CD4-positive, alpha-beta memory T cell (primary cell): ENCODE results near the gene SEMA4D. TPM values are rescaled to one million over a fixed set of nuclear protein-coding genes. Genes with fewer than 3 reads are reported as not detected.

Source experiments
- CTCF ChIA-PET: fragments of 350-600 bp; sonication (Branson Sonifier 250); formaldehyde crosslinking; loops from one replicate; lab custom pipeline; 2021; ENCODE audit warnings: inconsistent platforms; ENCODE audit not compliant: partially characterized antibody; lab: Charles Lee
- POLR2A ChIA-PET: fragments of 350-600 bp; sonication (Branson Sonifier 250); formaldehyde crosslinking; loops from one replicate; lab custom pipeline; 2021; ENCODE audit not compliant: partially characterized antibody; lab: Charles Lee
- DNase-seq, 5 donors: peaks; one replicate each; pipeline versions ENCODE4 v3.0.0 to v3.0.0-alpha.2; 2020 to 2022; ENCODE audit warnings: mixed read lengths in 1 of 5
- H3K27ac ChIP-seq: one replicate; pipeline ENCODE4 v1.7.0; 2013; ENCODE audit warnings: low read depth, low read length
- H3K27me3 ChIP-seq: 2 replicates; pipeline ENCODE4 v1.7.0; 2013; ENCODE audit warnings: mild to moderate bottlenecking, low read length, moderate library complexity; ENCODE audit not compliant: insufficient read depth
- H3K36me3 ChIP-seq: 2 replicates; pipeline ENCODE4 v1.7.0; 2013; ENCODE audit warnings: mild to moderate bottlenecking, low read length, moderate library complexity; ENCODE audit not compliant: insufficient read depth
- H3K4me1 ChIP-seq: 2 replicates; pipeline ENCODE4 v1.7.0; 2013; ENCODE audit warnings: mild to moderate bottlenecking, low read length, moderate library complexity; ENCODE audit not compliant: insufficient read depth
- H3K4me3 ChIP-seq, 2 donors: one replicate each; pipeline ENCODE4 v1.7.0; 2013; ENCODE audit warnings: low read length in 2 of 2, mild to moderate bottlenecking in 1 of 2
- H3K9me3 ChIP-seq, 2 donors: one replicate each; pipeline ENCODE4 v1.7.0; 2013; ENCODE audit warnings: low read length in 2 of 2, control low read depth in 1 of 2; ENCODE audit not compliant: control insufficient read depth in 1 of 2
- H3K27ac Mint-ChIP-seq, 7 donors: one replicate each; pipeline ENCODE4 v1.8.0; 2020 to 2021; ENCODE audit warnings: mixed read lengths in 7 of 7, mild to moderate bottlenecking in 6 of 7, inconsistent platforms in 3 of 7, moderate library complexity in 3 of 7
- H3K27me3 Mint-ChIP-seq, 2 donors: one replicate each; pipeline ENCODE4 v1.8.0; 2020 to 2021; ENCODE audit warnings: mixed read lengths in 2 of 2
- H3K36me3 Mint-ChIP-seq, 2 donors: one replicate each; pipeline ENCODE4 v1.8.0; 2020 to 2021; ENCODE audit warnings: mixed read lengths in 2 of 2, inconsistent platforms in 1 of 2, mild to moderate bottlenecking in 1 of 2
- H3K4me1 Mint-ChIP-seq, 4 donors: one replicate each; pipeline ENCODE4 v1.8.0; 2020 to 2021; ENCODE audit warnings: mixed read lengths in 4 of 4, mild to moderate bottlenecking in 1 of 4
- H3K4me3 Mint-ChIP-seq, 8 donors: one replicate each; pipeline ENCODE4 v1.8.0; 2020 to 2021; ENCODE audit warnings: mixed read lengths in 8 of 8, mild to moderate bottlenecking in 7 of 8, moderate library complexity in 6 of 8, inconsistent platforms in 3 of 8
- H3K9me3 Mint-ChIP-seq, 8 donors: one replicate each; pipeline ENCODE4 v1.8.0; 2020 to 2021; ENCODE audit warnings: mixed read lengths in 8 of 8, mild to moderate bottlenecking in 5 of 8, inconsistent platforms in 3 of 8, moderate library complexity in 1 of 8
- intact Hi-C: fragments of 100-400 bp; cut with micrococcal nuclease; formaldehyde crosslinking; loops from one replicate; pipeline ENCODE4 v1.15.1; 2023
- polyA plus RNA-seq, 2 donors: library from polyadenylated mRNA; unstranded; fragments of 300-500 nt; fragmentation: Illumina TruSeq; gene quantifications; one replicate each; pipeline ENCODE4 v1.2.3, GENCODE V29; 2021
- total RNA-seq, 2 experiments: library from RNA; stranded (reverse); gene quantifications; one replicate each; pipeline ENCODE4 v1.2.3, GENCODE V29; 2021

The SEMA4D gene
- total and polyA plus RNA-seq, 4 experiments from 2014 or later, result 49.5 to 410 (median 280) TPM

DNA sequence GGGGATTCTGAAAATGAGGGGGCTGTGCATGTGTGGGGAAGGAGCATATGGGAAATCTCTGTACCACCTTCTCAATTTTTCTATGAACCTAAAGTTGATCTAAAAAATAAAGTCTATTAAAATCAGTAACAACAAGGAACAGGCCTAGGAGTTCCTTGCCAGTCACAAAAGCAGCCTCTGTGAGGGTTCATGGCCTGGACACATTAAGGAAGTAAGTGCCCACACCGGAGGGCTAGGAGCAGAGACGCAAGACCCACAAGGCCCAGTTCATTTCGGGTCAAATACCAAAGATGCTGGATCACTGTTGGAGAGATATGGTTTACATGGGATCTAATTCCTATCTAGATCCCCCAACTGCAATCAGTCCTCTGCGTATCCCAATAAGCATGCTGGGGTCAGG, 88.4 kb downstream of the SEMA4D start:
- peaks cover 31% of the 10 kb centered on the region for H3K36me3 ChIP-seq
- Mint-ChIP-seq H3K27me3 (no peaks in the 10 kb centered on the region), H3K4me1 (peaks cover 71 to 91% (median 80%) of the 10 kb centered on the region in 4 donors), H3K36me3 (peaks cover 35 to 75% of the 10 kb centered on the region in 2 donors), H3K27ac (peak overlapping the region; percentile 86 to 95 (median 89)), H3K9me3 (peaks cover 0 to 4% (median 0%) of the 10 kb centered on the region in 8 donors), H3K4me3 (peak overlapping the region; percentile 73 to 84 (median 81))
- H3K27me3 ChIP-seq, result no peaks in the 10 kb centered on the region
- CTCF ChIA-PET, result interaction anchor here (0.9 to 6.6 kb wide), 6 partner anchors 9 to 141 kb away, joined by 3 to 85 read pairs (median 6); no protein-coding TSS in a partner anchor
- POLR2A ChIA-PET, result interaction anchor here (0.8 to 4.7 kb wide), 23 partner anchors 10 to 141 kb away, joined by 3 to 65 read pairs (median 5); no protein-coding TSS in a partner anchor
- intact Hi-C loops, result loop anchor here (1.0 to 2.0 kb wide), 2 partner anchors 9 to 13 kb away; no protein-coding TSS in a partner anchor
- no peak overlapping the region for H3K4me3 ChIP-seq
- peaks cover 92% of the 10 kb centered on the region for H3K4me1 ChIP-seq
- DNase-seq, result no peak
- peak overlapping the region; percentile 53 for H3K27ac ChIP-seq
- no peaks in the 10 kb centered on the region for H3K9me3 ChIP-seq

DNA sequence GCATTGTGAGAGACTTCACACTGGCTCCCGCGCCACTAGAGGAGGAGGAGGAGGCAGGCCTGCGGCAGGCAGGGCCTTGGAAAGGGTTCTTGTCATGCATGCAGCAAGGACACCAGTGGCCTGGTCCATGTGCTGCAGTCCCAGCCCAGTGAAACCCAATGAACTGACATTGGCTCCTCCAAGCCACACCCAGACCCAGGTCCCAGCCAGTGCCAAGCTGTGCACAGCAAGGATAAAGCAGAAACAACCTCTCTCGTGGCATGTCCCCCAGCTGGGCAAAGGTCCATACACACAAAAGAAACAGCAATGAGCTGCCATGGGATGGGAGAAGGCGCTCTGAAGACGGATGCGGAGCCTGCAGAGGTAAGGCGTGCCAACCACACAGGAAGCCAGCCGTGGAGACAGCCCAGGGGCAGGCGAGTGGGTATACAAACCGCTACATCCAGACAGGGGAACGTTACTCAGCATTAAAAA, 89.2 kb downstream of the SEMA4D start:
- H3K27me3 Mint-ChIP-seq, result no peaks in the 10 kb centered on the region
- Histone ChIP-seq H3K9me3 (no peaks in the 10 kb centered on the region), H3K27me3 (no peaks in the 10 kb centered on the region), H3K4me3 (peak overlapping the region; percentile 36 to 42), H3K36me3 (peaks cover 30% of the 10 kb centered on the region), H3K4me1 (peaks cover 84% of the 10 kb centered on the region), H3K27ac (peak overlapping the region; percentile 53)
- H3K36me3 Mint-ChIP-seq, result peaks cover 38 to 75% of the 10 kb centered on the region in 2 donors
- ChIA-PET CTCF (interaction anchor here (0.9 to 6.6 kb wide), 10 partner anchors 10 to 190 kb away, joined by 3 to 85 read pairs (median 3); no protein-coding TSS in a partner anchor), POLR2A (interaction anchor here (0.8 to 4.7 kb wide), 25 partner anchors 11 to 142 kb away, joined by 3 to 65 read pairs (median 5); no protein-coding TSS in a partner anchor)
- H3K4me1 Mint-ChIP-seq, result peaks cover 67 to 83% (median 77%) of the 10 kb centered on the region in 4 donors
- DNase-seq, result peak; percentile 77 to 86 (median 79)
- intact Hi-C loops, result loop anchor here (1.0 to 2.0 kb wide), 2 partner anchors 10 to 14 kb away; no protein-coding TSS in a partner anchor
- peak overlapping the region; percentile 73 to 84 (median 81) for H3K4me3 Mint-ChIP-seq
- peak overlapping the region; percentile 86 to 95 (median 89) for H3K27ac Mint-ChIP-seq
- H3K9me3 Mint-ChIP-seq, result peaks cover 0 to 4% (median 0%) of the 10 kb centered on the region in 8 donors

DNA sequence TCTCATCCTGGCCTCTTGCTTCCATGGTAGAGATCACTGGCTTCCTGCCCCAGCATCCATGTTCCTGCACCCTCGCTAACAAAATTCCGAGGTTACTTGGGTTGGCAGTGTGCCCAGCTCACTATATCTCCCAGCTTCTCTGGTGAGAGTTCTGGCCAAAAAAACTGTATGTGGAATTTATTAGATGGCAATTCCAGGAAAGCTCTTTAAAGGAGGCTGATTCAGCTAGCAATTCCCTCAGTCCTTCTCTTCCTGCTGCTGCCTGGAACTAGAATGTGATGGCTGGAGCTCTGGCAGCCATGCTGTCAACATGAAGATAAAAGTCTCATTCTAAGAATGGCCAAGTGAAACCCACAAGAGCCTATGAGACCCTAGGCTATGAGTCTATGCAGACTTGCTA, 90.8 kb downstream of the SEMA4D start:
- Histone ChIP-seq H3K27me3 (no peaks in the 10 kb centered on the region), H3K36me3 (peaks cover 34% of the 10 kb centered on the region), H3K9me3 (no peaks in the 10 kb centered on the region), H3K27ac (peak overlapping the region; percentile 12), H3K4me3 (no peak overlapping the region), H3K4me1 (peaks cover 68% of the 10 kb centered on the region)
- Mint-ChIP-seq H3K9me3 (peaks cover 0 to 4% (median 0%) of the 10 kb centered on the region in 8 donors), H3K27me3 (no peaks in the 10 kb centered on the region), H3K4me1 (peaks cover 56 to 67% (median 62%) of the 10 kb centered on the region in 4 donors), H3K36me3 (peaks cover 48 to 76% of the 10 kb centered on the region in 2 donors), H3K4me3 (peak overlapping the region in 4 of 8 donors; percentile 10 to 64 (median 26)), H3K27ac (peak overlapping the region; percentile 79 to 91 (median 86))
- DNase-seq, result no peak
- ChIA-PET POLR2A (interaction anchor here (2.7 to 4.7 kb wide), 3 partner anchors 12 to 141 kb away, joined by 7 to 65 read pairs (median 26); no protein-coding TSS in a partner anchor), CTCF (interaction anchor here (1.3 to 6.6 kb wide), 3 partner anchors 12 to 143 kb away, joined by 5 to 85 read pairs (median 8); no protein-coding TSS in a partner anchor)
- intact Hi-C loops, result no loop called here

DNA sequence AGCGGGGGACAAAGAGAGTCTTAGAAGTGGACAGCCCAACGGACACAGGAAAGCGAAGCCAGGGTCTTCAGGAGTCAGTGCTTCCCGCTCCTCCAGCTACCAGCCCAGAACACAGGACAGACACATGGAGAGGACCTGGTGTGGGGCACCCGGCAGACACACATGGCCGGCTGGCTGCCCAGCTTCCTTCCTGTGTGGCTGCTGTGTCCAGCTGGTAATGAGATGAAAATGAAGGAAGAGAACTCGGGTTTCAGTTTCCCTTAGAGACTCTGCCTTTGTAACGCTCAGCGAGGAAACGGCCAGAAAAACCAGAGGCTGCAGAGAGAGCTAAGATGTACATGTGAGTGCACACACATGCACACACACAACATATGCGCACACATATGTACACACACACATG, 92.1 kb downstream of the SEMA4D start:
- no peak overlapping the region for H3K4me3 ChIP-seq

GRCh38 chr9:89404074-89404473, 93.8 kb downstream of the SEMA4D start:
- Mint-ChIP-seq H3K4me3 (peak overlapping the region in 1 of 8 donors; percentile 17), H3K27ac (peak overlapping the region; percentile 10 to 82 (median 57)), H3K9me3 (peaks cover 0 to 4% (median 0%) of the 10 kb centered on the region in 8 donors), H3K27me3 (no peaks in the 10 kb centered on the region), H3K4me1 (peaks cover 33 to 45% (median 37%) of the 10 kb centered on the region in 4 donors), H3K36me3 (peaks cover 59 to 84% of the 10 kb centered on the region in 2 donors)
- POLR2A ChIA-PET, result no interaction called here
- Histone ChIP-seq H3K4me3 (no peak overlapping the region), H3K27me3 (no peaks in the 10 kb centered on the region), H3K36me3 (peaks cover 61% of the 10 kb centered on the region), H3K9me3 (no peaks in the 10 kb centered on the region), H3K27ac (no peak overlapping the region), H3K4me1 (peaks cover 38% of the 10 kb centered on the region)
- CTCF ChIA-PET, result interaction anchor here (1.4 kb wide), 1 partner anchor 145 kb away, joined by 7 read pairs; no protein-coding TSS in a partner anchor
- intact Hi-C loops, result no loop called here
- DNase-seq, result no peak

More for the DNA sequence above, 92.1 kb downstream of the SEMA4D start:
- CTCF ChIA-PET, result interaction anchor here (1.2 to 6.6 kb wide), 3 partner anchors 13 to 144 kb away, joined by 3 to 85 read pairs (median 5); no protein-coding TSS in a partner anchor
- Histone ChIP-seq H3K36me3 (peaks cover 47% of the 10 kb centered on the region), H3K27ac (peak overlapping the region; percentile 12), H3K4me1 (peaks cover 56% of the 10 kb centered on the region), H3K27me3 (no peaks in the 10 kb centered on the region), H3K9me3 (no peaks in the 10 kb centered on the region)
- peaks cover 0 to 4% (median 0%) of the 10 kb centered on the region in 8 donors for H3K9me3 Mint-ChIP-seq
- peaks cover 51 to 79% of the 10 kb centered on the region in 2 donors for H3K36me3 Mint-ChIP-seq
- peak overlapping the region; percentile 57 to 90 (median 85) for H3K27ac Mint-ChIP-seq
- DNase-seq, result no peak
- peak overlapping the region in 5 of 8 donors; percentile 17 to 64 (median 17) for H3K4me3 Mint-ChIP-seq
- H3K27me3 Mint-ChIP-seq, result no peaks in the 10 kb centered on the region
- intact Hi-C loops, result no loop called here
- H3K4me1 Mint-ChIP-seq, result peaks cover 46 to 58% (median 52%) of the 10 kb centered on the region in 4 donors
- POLR2A ChIA-PET, result interaction anchor here (0.8 to 1.3 kb wide), 3 partner anchors 23 to 105 kb away, joined by 3 read pairs; no protein-coding TSS in a partner anchor

GRCh38 chr9:89402695-89403427, 95.1 kb downstream of the SEMA4D start:
- Mint-ChIP-seq H3K4me1 (peaks cover 23 to 33% (median 26%) of the 10 kb centered on the region in 4 donors), H3K27ac (peak overlapping the region in 3 of 7 donors; percentile 5 to 46 (median 31)), H3K9me3 (peaks cover 0 to 4% (median 0%) of the 10 kb centered on the region in 8 donors), H3K27me3 (no peaks in the 10 kb centered on the region), H3K36me3 (peaks cover 65 to 85% of the 10 kb centered on the region in 2 donors), H3K4me3 (no peak overlapping the region)
- no peak for DNase-seq
- H3K9me3 ChIP-seq, result no peaks in the 10 kb centered on the region
- intact Hi-C loops, result no loop called here
- H3K27me3 ChIP-seq, result no peaks in the 10 kb centered on the region
- H3K4me3 ChIP-seq, result no peak overlapping the region
- peaks cover 73% of the 10 kb centered on the region for H3K36me3 ChIP-seq
- ChIA-PET CTCF (interaction anchor here (1.0 to 1.4 kb wide), 3 partner anchors 8 to 146 kb away, joined by 3 to 7 read pairs (median 6); no protein-coding TSS in a partner anchor), POLR2A (interaction anchor here (0.6 to 1.3 kb wide), 4 partner anchors 16 to 759 kb away, joined by 3 to 4 read pairs (median 4); no protein-coding TSS in a partner anchor)
- H3K4me1 ChIP-seq, result peaks cover 26% of the 10 kb centered on the region
- no peak overlapping the region for H3K27ac ChIP-seq
